Ecto neural progenitor cell (in vitro differentiated cells): ENCODE data around the gene UIMC1.

Experiments
- DNase-seq: peaks from one replicate; pipeline ENCODE4 v3.0.0-alpha.2; 2018; ENCODE audit warnings: low spot score

Gene UIMC1

DNA sequence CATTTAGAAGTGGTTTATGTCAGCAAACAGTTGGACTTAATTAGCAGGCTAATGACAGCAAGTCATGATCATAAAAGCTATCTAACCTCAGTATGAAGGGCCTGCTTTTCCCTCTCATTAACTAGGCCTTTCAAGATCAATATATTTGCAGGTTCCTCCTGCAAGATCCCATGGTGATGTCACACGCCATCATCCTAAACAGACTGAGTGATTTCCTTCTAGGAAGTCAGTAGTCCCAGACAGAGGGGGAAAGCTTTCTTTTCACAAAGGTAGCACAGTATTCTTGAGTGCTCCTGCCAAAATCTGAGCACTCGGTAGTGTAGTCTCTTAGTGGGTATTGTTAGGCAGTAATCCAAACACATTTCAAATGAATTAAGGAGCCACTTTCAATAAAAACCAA, 52.5 kb downstream of the UIMC1 start:
- DNase-seq: no peak

DNA sequence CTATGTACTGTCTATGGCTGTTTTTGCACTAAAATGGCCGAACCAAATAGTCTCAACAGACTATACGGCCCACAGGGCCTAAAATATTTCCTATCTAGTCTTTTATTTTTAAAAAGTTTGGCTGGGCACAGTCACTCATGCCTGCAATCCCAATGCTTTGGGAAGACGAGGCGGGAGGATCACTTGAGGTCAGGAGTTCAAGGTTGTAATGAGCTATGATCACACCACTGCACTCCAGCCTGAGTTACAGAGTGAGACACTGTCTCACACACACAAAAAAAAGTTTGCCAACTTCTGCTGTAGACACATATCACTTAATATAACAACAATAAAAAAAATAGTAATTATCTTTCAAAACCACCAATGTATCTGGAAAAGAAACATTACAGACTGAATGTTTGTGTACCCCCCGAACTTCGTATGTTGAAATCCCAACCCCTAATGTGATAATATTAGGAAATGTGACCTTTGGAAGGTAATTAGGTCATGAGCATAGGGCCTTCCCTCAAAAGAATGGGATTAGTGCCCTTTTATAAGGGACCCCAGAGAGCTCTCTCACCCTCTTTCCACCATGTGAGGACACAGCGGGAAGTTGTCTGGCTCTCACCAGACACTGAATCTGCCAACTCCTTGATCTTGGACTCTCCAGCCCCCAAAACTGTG, 53.9 kb downstream of the UIMC1 start:
- no peak for DNase-seq

DNA sequence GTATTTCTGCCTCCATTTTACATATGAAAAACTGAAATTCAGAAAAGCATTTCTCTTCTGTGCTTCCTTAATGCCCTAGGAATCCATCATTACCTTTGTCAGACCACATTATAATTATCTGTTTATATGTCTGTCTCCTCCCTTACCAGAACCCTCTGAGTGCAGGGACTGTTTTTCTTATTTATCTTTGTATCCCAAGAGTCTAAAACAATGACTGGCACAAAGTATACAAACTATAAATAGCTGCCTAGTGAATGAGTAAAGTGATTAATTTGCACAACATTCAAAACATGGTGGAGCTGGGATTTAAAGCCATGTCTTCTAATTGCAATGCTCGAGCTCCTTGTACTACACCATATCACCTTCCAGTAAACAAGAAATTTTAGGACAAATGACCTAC, 58.1 kb downstream of the UIMC1 start:
- no peak for DNase-seq

DNA sequence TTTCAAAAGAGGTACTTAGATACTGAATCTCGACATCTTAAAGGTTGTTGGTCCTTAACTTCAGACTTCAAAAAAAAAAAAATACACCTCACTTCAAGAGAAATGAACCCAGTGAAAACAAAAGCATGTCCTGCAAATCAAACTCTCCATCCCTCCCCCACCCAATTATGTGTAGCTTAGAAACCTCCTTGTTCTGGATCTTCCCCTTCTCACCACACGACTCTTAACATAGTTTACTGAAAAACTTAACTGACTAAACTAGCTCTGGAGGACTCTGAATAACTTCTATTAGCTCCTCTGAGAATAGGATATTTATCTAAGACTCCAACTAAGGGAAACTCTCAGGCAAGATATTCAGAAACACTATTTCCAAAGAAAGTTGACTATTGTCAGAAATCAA, 58.7 kb downstream of the UIMC1 start:
- DNase-seq: no peak

DNA sequence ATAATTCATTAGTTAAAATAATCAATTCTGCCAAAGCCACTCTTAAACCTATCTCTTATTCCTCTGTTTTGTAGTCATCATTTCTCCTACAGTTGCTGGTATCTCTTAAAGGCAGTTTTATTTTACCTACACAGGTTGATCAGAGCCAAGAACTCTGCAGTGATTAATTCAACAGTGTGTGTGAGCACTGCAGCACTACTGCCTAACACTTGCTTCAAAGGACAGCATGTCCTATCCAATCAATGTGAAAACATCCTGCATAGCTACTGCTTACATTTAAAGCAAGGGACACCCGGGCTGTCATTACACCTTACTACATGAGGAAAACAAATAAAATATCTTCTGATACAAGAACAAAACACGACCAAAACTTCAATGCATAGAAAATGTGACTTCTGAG, 62.3 kb downstream of the UIMC1 start:
- no peak for DNase-seq

DNA sequence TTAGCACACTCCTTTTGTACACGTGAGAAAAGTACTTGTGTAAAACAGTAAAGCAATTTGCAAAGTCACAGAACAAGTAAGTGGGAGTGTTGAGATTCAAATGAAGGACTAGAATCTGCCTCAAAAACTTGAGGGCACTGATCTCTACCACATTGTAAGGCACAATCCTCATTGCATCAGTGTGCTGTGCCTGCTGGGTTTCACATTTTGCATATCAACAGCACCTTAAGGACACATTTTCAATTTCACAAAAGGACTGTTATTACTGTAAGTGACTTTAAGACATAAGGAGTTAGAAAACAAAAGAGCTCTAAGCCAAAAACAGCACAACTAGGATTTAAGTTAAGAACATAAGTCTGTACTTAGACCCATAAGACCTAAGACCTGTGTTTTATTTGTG, 62.8 kb downstream of the UIMC1 start:
- DNase-seq: no peak

DNA sequence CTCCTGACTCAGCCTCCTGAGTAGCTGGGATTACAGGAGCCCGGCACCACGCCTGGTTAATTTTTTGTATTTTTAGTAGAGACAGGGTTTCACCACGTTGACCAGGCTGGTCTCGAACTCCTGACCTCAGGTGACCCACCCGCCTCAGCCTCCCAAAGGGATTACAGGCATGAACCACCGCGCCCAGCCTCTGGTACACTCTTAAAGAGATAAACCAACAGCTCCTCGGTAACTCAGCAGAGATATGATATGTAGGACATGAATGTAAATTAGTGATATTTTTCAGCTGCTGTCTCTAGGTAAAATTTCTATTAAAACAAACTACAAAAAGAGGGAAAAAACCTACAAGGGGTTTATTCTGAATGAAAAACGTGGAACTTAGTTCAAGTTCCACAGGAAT, 64.6 kb downstream of the UIMC1 start:
- DNase-seq: no peak

DNA sequence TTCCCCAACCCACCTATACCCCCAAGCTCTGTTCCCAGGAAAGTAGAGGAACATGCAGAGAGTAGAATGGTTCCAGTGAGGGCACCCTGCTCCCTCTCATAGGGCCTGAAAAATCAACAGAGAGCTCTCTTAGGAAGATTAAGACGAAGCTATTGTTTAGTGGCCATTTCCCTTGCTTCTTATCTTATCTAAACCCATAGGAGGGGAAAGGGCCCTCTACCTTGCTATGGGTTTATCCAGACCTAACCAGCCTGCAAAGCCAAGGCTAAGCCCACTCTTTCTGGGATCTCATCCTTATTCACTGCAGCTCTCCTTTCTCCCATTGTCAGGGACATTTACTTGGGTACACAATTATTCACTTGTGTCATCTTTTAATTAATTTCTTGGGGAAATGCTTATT, 68.1 kb downstream of the UIMC1 start:
- DNase-seq: no peak

DNA sequence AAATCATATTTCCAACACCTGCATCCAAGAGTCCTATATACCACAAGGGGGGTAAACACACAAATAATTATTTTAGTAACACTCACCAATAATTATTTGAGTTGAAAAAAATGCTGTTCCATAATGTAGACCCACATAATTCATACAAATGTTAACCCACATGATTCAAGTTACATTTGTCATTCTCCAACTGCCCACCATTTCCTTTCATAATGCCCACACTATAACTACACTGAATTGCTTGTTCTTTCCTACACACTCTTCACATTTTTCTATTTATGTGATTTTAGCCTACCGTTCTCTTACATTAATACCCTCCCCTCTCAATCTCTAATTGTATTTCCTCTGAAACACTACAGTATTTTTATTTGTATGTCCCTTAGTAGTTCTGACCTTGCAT, 71.6 kb downstream of the UIMC1 start:
- DNase-seq: no peak

DNA sequence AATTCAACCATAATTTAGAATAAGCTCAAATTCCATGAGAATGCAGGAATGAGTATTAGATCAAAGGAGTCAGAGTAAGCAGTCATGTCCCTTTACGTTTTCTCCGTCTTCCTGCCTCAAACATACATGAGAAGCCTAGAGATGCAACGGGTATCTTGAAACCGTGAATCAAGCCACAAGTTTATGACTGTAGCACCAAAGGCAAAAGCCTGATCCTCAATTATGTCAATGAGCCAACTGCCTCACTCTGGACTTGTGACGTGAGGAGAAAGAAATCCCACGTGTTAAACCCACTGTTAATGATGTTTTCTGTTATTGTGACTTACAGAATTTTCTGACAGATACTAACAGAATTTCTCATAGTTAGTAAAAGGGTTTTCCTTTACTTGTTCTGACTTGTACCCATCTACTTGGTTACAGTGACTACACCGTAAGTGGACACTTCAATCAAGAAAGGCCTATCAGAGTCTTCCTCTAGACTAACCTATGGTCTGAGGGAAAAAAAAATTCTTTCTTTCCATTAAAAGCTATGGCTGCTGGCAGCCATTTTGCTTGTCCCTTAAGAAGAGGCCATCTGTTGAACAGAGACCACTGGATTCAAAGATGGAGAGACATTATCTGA, 72.2 kb downstream of the UIMC1 start:
- no peak for DNase-seq

DNA sequence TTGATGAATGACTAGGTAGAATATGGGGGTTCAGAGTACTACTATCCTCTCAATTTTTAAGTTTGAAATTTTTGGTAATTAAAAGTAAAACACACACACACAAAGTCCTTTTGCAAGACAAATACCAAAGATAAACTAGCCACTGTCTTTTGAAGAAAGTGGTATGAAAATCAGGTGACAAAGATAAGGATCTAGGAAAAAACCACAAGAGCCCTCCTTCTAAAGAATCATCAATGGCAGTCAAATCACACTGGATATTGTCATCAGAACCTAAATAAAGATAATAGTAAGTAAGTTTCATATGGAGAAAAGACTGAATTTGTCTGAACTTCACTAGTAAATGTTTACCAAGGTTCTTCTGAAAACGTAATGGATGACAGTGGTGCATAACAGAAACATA, 76.9 kb downstream of the UIMC1 start:
- DNase-seq: no peak

DNA sequence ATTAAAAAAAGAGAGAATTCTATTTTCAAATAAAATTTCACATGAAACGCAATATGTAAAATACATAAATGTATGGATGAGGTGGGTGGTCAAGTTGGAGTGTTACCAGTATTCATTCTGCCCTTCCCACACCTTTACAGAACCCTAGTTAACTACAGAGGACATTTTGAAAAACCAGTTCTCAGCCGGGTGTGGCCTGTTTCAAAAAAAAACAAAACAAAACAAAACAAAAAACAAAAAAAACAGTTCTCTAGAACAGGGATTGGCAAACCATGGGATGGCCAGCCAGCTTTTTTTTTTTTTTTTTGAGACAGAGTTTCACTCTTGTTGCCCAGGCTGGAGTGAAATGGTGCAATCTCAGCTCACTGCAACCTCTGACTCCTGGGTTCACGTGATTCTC, 79.0 kb downstream of the UIMC1 start:
- no peak for DNase-seq

DNA sequence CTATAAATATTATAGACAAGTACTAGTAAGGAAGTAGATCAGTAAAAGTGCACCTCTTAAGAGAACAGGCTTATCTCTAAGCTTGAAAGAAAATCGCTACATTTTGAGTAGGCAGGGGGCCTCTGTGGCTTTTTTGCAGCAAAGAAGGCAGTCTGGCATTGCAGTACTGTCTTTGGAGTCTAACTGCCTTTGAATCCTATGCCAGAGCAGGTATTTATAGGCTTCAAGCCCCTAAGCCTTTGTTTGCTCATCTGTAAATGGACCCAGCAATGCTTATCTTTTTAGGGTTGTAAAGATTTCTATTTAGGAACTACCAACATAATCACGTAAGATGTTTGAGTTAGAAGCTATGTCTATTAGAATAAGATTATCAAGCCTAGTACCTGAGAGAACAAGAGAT, 83.8 kb downstream of the UIMC1 start:
- no peak for DNase-seq

DNA sequence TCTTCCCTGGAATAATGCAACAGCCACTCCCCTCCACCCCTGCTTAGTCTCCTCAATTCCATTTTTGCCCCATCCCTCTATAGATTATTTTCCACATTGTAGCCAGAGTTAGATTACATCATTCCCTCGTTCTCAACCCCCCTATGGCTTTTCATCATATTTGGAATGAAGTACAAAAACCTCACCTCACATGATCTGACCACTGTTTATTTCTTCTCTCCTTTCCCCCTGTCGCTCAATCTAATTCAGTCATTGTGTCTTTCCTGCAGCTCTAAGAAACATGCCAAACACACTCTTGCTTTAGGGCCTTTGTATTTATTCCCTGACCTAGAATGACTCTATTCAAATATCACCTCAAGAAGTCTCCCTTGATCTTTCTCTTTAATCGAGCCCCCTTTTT, 84.9 kb downstream of the UIMC1 start:
- no peak for DNase-seq

DNA sequence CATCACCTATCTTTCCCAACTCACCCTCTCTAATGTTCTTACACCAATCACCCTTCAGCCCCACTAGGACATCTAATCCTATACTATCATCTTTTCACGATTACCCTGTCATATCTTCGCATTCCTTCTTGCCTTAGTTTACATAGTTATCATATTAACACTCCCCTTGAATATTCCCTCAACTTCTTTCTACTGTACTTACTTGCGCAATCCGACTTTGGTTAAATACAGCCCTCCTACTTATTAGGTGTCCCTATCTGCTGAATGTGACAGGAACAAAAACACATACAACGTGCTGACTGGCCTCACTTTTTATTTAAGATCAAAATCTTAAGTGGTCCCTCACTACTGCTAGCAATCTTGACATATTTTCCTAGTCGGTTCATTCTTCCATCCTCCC, 88.0 kb downstream of the UIMC1 start:
- DNase-seq: no peak

DNA sequence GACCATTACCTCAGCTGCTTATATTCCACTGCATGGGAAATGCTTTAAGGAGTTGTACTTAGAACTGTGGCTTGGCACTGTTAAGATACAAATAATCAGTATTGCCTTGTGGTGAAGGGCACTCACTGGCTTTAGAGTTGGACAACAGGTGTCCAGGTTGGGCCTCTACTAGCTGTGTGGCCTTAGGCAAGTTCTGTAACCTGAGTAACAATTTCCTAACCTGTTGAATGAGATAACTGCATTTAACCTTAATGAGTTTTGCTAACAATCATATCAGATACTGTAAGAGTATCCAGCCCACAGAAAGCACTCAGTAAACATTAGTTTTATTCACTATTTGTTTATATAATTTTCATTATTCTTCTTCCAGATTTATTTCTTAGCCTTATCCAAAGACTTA, 90.2 kb downstream of the UIMC1 start:
- DNase-seq: no peak

DNA sequence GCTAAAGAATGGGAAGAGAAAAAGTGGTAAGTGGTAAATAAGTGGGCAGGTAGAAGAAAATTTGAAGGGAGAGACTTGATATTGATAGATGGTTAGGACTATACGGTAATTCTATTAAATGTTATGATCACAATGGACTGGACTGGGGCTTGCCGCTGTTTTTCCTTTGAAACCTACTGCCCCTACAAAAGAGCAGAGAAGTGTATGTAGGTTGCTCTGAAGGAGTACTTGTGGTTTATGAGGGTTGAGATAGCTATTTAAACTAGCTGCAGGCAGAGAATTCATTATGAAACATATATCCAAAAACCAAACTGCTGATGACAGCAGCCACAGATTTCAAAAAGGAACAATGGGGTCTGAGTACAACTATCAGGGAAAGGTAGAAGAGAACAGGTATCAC, 90.7 kb downstream of the UIMC1 start:
- no peak for DNase-seq

DNA sequence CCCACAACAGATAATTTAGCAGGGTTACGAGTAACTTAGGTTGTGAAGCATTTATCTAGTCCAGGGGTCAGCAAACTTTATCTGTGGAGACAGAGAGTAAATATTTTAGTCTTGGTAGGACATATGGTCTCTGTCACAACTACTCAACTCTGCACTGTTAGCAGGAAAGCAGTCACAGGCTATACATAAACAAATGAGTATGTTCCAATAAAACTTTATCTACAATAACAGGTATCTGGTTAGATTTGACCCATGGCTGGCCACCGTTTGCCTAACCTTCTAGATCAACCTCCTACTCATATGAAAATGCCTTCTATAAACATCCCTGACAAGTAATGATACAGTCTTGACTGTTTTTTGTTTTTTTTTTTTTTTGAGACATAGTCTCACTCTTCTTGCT, 94.5 kb downstream of the UIMC1 start:
- DNase-seq: no peak

DNA sequence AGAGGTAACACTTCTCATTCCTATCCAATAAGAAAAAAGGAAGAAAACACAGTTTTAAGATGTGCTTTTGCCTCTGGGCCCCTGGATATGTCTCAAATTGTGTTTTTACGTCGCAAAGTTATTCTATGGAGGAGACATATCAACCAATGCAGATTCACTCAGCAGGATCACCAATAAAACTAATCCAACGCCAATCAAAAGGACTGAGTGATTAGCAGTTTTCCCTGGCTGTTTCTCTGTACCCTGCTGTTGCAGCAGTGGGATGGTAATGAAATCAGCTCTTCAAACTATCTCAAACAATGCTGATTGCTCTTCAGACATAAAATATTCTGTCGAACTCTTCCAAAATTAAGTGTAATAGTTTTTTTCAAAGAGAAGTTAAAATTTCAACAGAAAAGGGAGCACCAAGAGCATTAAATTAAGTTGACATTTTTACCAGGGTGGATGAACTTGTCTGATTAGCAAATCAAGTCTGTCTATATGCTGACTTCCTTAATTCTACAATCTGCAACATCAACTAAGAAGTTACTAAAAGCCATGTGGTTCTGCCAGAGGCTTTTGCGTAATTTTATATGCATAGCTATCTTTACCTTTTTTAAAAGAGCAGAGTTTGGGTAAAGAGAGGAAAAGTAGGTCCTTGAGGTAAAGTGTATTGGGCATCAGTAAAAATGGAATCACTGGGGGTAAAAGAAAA, 97.8 kb downstream of the UIMC1 start:
- DNase-seq: no peak

DNA sequence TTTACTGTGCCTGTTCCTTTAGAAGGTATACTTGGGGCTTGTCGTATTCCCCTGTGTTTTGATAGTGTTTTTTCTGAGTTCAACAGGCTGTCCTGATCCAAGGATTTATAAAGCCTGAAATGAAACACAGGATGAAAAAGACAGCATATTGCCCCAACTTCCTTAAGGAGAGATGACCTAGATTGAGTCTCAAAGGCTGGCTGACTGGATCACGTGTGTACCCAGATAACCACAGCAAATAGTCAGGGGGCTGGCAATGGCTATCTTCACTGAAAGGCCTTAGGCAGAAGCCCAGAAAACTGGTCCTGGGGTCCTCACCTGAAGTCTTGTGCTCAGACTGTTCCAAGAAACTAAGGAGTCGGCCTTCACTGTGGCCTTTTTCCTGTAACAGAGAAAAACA, 99.8 kb downstream of the UIMC1 start:
- no peak for DNase-seq

DNA sequence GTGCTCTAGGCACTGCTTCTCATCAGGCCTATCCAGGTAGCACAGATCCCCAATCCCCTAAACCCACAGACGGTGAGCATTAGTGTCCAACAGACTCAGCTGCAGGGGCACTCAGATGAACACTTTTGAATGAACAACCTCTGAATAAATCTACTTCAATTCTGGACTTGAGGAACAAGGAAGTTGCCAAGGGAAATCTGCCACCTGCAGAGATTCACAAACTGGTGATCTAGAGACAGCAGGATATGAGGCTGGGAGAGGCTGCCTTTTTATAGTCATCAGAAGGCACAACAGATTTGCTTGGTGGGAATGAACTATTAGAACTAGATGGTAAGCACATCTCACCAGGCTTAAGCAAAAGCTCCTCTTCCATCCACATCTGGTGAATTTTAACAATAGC, 100.5 kb downstream of the UIMC1 start:
- DNase-seq: no peak

DNA sequence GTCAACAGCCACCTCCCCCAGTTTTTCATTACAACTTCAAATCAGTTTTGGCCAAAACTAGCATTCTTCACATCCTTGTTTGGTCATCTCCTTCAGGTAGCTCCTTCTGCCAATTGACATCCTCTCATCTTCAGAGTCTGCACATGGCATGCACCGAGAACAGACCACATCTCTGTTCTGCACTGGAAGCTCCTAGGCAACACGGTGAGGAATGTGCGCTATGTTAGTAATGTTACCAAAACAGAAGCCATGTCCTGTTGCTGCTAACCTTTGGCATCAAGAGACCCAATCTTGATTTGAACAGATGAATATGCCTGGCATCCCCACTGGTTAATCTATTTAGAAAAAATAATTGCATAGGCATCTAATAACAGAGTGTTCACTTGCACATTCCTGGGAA, 102.3 kb downstream of the UIMC1 start:
- no peak for DNase-seq

DNA sequence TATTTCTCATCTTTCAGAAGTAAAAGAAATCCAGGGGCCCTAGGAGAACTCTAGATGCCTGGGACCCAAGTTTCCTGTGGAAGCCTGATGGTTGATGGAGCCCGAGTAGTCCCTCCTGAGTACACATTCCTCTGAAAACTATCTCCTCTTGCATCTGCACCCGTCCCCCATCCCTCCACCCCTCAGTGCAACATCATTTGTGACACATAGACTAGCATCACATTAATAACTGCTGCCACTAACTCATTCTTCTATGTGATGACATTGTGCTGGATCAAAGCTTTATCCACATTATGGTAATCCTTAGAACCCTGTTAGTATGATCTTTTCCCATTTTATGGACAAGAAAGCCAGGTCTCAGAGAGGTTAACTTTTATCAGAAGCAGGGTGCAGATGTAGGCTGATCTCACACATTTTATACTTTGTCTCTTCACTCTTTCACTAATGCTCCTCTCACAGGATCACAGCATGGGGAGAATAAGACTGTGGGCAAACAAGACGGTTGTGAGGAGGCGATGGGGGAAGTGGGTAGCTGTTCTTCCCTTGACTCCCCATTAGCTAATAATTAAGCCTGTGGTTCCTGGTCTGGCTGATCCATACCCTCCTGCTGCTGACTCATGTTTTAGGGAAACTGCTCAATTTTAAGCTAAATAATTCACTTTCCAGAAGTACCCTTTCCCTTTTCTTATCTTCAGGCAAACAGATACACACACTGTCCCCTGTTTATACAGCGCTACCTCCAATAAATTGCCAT, 103.5 kb downstream of the UIMC1 start:
- no peak for DNase-seq
